ENCODE measurements around the gene PODNL1. TPM values are rescaled to one million over a fixed set of nuclear protein-coding genes. Genes with fewer than 3 reads are reported as not detected.

Gene PODNL1
- polyA plus RNA-seq, 1 donor (not counting 4 experiments of a cell fraction or from before 2014, with no cell fraction given): 1.0 TPM

DNA sequence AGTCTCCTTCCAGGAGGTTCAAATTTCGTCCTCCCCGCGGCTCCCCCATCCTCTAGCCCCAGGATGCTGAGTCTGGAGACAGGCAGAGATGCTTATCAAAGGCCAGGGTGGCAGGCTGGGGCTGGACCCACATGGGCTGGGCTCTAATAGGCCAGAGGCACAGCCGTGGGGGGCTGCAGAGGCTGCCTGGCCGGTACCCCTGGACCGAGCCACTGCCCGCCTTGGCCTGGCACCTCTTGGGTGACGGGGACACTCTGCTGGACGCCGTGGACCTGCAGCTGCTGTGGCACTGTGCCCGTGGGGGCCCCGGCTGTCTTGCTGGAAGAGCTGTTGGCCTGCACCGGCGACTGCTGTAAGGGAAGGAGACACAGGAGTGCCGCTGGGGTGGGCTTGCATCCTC lies 42.1 kb upstream of the PODNL1 start:
- DNase-seq (ENCODE audit: low read depth, low spot score): no peak
- H3K4me1 ChIP-seq (ENCODE audit: control insufficient read depth, extremely low read depth, insufficient read depth, low read length): peaks cover 2% of the 10 kb centered on the region
- H3K4me3 ChIP-seq (ENCODE audit: control insufficient read depth in 2 of 3, extremely low read depth in 1 of 3, insufficient read depth in 2 of 3, low read depth in 1 of 3, low read length in 3 of 3): no peak overlapping the region
- no peaks in the 10 kb centered on the region for H3K79me2 ChIP-seq (ENCODE audit: control insufficient read depth, insufficient read depth, low read length)
- H4K20me1 ChIP-seq (ENCODE audit: control insufficient read depth, extremely low read depth, insufficient read depth, low read length): no peaks in the 10 kb centered on the region
- H3K27me3 ChIP-seq (ENCODE audit: control insufficient read depth, extremely low read depth, insufficient read depth, low read length): no peaks in the 10 kb centered on the region
- H3K4me2 ChIP-seq (ENCODE audit: control insufficient read depth, extremely low read depth, insufficient read depth, low read depth, low read length): no peak overlapping the region
- H3K9ac ChIP-seq (ENCODE audit: control insufficient read depth, extremely low read depth, insufficient read depth, low read length): no peak overlapping the region
- H2AFZ ChIP-seq (ENCODE audit: control insufficient read depth, low read length): no peak overlapping the region
- dilution Hi-C loops (cut with MboI; ENCODE audit: extremely low pct_ligation_motif_present, low sequenced_read_pairs): no loop called here
- H3K27ac ChIP-seq (ENCODE audit: control insufficient read depth, insufficient read depth, low read length): no peak overlapping the region
- TF ChIP-seq EZH2 (IDR thresholded peaks at IDR 0.05; ENCODE audit: low read length): no peak
- TF ChIP-seq, protein P1, sequence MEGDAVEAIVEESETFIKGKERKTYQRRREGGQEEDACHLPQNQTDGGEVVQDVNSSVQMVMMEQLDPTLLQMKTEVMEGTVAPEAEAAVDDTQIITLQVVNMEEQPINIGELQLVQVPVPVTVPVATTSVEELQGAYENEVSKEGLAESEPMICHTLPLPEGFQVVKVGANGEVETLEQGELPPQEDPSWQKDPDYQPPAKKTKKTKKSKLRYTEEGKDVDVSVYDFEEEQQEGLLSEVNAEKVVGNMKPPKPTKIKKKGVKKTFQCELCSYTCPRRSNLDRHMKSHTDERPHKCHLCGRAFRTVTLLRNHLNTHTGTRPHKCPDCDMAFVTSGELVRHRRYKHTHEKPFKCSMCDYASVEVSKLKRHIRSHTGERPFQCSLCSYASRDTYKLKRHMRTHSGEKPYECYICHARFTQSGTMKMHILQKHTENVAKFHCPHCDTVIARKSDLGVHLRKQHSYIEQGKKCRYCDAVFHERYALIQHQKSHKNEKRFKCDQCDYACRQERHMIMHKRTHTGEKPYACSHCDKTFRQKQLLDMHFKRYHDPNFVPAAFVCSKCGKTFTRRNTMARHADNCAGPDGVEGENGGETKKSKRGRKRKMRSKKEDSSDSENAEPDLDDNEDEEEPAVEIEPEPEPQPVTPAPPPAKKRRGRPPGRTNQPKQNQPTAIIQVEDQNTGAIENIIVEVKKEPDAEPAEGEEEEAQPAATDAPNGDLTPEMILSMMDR (optimal IDR thresholded peaks at IDR 0.05 in 1 of 3, IDR thresholded peaks at IDR 0.05 in 1 of 3, conservative IDR thresholded peaks at IDR 0.05 in 1 of 3; ENCODE audit: extremely low read depth in 1 of 3, insufficient read depth in 2 of 3, low read length in 3 of 3): no peak
- H3K9me3 ChIP-seq (ENCODE audit: control insufficient read depth, low read depth, low read length): no peaks in the 10 kb centered on the region
- peaks cover 5 to 12% of the 10 kb centered on the region in 2 experiments for H3K36me3 ChIP-seq (ENCODE audit: control insufficient read depth in 2 of 2, extremely low read depth in 1 of 2, insufficient read depth in 2 of 2, low read length in 2 of 2)
- no peak for FAIRE-seq
- H3K9me1 ChIP-seq (ENCODE audit: control insufficient read depth, extremely low read depth, insufficient read depth, low read length): no peaks in the 10 kb centered on the region

DNA sequence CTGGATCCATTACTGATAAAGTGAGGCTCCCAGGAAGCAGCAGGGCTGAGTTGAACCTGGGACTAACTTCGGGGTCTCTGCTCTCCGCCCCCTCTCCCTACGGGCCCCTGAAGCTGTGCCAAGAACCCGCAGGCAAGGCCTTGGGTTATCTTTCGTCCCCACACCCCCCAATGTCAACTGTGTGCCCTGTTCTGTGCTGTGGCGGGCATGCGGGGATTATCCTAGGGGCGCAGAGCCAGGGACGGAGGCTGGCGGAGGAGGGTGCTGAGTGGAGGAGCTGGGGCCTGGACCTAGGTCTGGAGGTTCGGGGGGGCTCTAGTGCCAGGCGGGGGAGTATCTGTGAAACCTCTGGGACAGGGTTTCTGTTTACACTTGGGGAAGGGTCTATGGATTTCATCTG lies 41.5 kb upstream of the PODNL1 start:
- Histone ChIP-seq H3K27ac (ENCODE audit: control insufficient read depth, insufficient read depth, low read length) (no peak overlapping the region), H4K20me1 (ENCODE audit: control insufficient read depth, extremely low read depth, insufficient read depth, low read length) (no peaks in the 10 kb centered on the region), H3K4me1 (ENCODE audit: control insufficient read depth, extremely low read depth, insufficient read depth, low read length) (peaks cover 2% of the 10 kb centered on the region), H3K9me3 (ENCODE audit: control insufficient read depth, low read depth, low read length) (no peaks in the 10 kb centered on the region), H3K9me1 (ENCODE audit: control insufficient read depth, extremely low read depth, insufficient read depth, low read length) (no peaks in the 10 kb centered on the region), H3K79me2 (ENCODE audit: control insufficient read depth, insufficient read depth, low read length) (no peaks in the 10 kb centered on the region), H3K36me3 (ENCODE audit: control insufficient read depth in 2 of 2, extremely low read depth in 1 of 2, insufficient read depth in 2 of 2, low read length in 2 of 2) (peaks cover 5 to 12% of the 10 kb centered on the region in 2 experiments), H2AFZ (ENCODE audit: control insufficient read depth, low read length) (no peak overlapping the region), H3K4me3 (ENCODE audit: control insufficient read depth in 2 of 3, extremely low read depth in 1 of 3, insufficient read depth in 2 of 3, low read depth in 1 of 3, low read length in 3 of 3) (no peak overlapping the region), H3K9ac (ENCODE audit: control insufficient read depth, extremely low read depth, insufficient read depth, low read length) (no peak overlapping the region), H3K4me2 (ENCODE audit: control insufficient read depth, extremely low read depth, insufficient read depth, low read depth, low read length) (no peak overlapping the region), H3K27me3 (ENCODE audit: control insufficient read depth, extremely low read depth, insufficient read depth, low read length) (no peaks in the 10 kb centered on the region)
- no peak for FAIRE-seq
- TF ChIP-seq, protein P1 (optimal IDR thresholded peaks at IDR 0.05 in 1 of 3, IDR thresholded peaks at IDR 0.05 in 1 of 3, conservative IDR thresholded peaks at IDR 0.05 in 1 of 3; ENCODE audit: extremely low read depth in 1 of 3, insufficient read depth in 2 of 3, low read length in 3 of 3): no peak
- no peak for TF ChIP-seq EZH2 (IDR thresholded peaks at IDR 0.05; ENCODE audit: low read length)
- dilution Hi-C loops (cut with MboI; ENCODE audit: extremely low pct_ligation_motif_present, low sequenced_read_pairs): no loop called here
- DNase-seq (ENCODE audit: low read depth, low spot score): no peak

Data from keratinocyte (primary cell).